ENCODE results near the gene IL22RA1.
A peak's percentile ranks its signal among the peaks of the same experiment; 100 is the strongest.

The IL22RA1 gene

GRCh38 chr1:24070821-24071393 lies 72.0 kb downstream of the IL22RA1 start:
- peak; percentile 47 for DNase-seq

DNA sequence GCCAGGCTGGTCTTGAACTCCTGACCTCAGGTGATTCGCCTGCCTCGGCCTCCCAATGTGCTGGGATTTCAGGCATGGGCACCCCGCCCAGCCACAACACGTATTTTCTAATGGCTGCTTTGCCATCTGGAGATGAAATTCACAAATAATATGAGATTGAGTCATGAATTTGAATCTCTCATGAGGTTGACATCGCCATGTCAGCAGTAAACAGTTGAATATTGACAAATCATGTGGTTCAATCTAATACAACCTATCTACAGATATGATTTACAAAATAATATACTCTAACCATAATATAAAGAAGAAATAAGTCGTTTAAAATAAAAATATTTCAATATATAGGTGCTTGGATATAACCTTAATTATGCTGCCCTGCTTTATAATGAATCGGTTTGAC lies 73.1 kb downstream of the IL22RA1 start:
- no peak for DNase-seq
